GM19023 (cell line): ENCODE data around the gene CCR7.

Source experiments
- ATAC-seq: cut with Tn5 transposase; IDR thresholded peaks from one replicate; pipeline ENCODE4 v1.9.1; 2021; ENCODE audit warnings: mild to moderate bottlenecking, moderate library complexity; ENCODE audit not compliant: unreplicated experiment

CCR7 gene, protein sequence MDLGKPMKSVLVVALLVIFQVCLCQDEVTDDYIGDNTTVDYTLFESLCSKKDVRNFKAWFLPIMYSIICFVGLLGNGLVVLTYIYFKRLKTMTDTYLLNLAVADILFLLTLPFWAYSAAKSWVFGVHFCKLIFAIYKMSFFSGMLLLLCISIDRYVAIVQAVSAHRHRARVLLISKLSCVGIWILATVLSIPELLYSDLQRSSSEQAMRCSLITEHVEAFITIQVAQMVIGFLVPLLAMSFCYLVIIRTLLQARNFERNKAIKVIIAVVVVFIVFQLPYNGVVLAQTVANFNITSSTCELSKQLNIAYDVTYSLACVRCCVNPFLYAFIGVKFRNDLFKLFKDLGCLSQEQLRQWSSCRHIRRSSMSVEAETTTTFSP

DNA sequence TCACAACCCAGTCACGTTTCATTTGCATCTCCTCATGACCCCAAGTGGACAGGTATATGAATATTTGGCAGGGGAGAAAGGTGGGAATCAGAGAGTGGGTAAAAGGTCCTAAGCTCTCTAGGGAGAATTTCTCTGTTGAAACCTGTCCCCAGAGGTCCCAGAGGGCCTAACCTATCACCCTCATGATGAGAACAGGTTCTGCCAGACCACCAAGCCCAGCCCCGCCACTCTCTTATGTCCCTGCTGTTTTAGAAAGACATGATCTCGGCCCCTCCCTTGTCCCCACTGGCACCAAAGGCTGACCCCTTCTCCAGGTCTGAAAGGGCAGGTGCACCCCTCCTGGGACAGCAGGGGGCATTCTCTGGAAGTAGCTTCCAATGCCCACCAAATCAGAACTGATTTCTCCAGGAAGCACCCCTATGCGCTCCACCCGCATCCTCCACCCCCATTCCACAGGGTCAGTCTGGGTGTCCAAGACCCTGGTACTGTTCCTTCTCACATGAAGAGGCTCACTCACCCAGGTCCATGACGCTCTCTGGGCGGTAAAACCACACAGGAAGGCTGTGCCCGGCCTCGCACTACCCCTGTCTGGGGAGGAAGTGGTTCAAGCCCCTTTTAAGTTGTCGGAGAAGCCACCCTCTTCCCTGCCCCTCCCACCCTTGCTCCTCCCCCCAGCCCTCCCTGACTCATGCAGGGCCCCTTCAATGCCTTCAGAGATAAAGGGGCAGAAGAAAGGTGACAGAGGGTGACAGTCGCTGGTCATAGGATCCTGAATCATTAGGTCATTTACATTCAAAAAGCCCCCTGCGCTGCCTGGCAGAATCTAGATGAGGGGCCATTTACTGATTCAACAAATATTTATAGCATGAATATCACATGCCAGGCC, at the start of gene CCR7:
TSS of gene CCR7 (minus strand) at position 590 of the 886 bp plus-strand sequence. CDS start at position 527, 63 bp downstream.
- ATAC-seq = no peak

DNA sequence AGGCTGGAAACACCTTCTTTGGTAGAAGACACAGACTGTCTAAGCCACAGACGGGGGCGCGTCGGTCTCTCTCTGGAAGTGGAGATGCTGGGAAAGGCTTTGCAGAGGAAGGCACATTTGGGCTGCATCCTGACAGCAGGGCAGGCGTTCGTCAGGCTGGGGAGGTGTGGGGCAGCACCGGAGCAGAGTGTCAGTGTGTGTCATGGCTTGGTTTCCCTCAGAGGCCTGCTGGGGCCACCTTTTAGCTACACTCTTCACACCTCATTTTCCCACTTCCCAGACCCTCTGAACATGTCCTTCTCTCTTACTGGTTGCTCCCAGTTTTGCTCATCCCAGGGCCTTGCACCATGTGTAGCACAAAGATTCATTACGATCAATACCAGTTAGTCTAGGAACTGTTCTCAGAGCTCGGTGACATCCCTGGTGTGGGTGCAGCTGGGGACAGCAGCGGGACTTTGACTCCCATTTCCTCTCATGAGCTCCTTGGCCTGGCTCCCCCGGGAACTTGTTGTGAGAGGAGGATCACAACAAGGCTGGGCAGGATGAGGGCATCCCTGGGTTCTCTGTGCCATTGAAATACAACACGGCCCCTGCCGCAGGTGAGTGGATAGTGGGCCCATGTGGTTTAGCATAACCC, 49.3 kb upstream of the CCR7 start:
- no peak for ATAC-seq

DNA sequence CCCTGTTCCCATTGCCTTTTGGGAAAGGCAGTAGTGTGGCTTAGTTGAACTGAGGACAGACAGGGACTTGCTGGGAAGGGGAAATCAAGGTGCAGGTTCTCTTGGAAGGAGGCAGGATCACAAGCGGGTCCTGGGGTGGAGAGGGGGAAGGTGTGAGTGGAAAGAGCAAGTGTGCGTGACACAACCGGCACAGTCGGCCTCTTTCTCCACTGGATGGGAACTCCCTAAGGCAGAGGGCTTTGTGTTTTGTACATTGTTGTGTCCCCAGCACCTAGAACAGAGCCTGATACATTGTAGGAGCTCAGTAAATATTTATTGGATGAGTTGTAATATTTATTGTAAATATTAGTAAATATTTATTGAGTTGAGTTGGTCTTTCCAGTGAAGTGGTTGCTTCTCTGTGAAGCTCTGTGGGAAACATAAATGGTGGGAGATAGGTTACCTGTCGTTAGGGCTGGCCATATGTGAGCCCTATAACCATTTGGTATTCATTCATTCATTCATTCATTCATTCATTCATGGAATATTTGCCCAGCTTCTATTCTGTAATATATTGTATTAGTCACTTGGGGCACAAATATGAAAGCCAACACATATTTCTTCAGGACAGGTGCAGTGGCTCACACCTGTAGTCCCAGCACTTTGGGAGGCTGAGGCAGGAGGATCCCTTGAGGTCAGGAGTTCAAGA, 48.3 kb upstream of the CCR7 start:
- ATAC-seq = no peak

DNA sequence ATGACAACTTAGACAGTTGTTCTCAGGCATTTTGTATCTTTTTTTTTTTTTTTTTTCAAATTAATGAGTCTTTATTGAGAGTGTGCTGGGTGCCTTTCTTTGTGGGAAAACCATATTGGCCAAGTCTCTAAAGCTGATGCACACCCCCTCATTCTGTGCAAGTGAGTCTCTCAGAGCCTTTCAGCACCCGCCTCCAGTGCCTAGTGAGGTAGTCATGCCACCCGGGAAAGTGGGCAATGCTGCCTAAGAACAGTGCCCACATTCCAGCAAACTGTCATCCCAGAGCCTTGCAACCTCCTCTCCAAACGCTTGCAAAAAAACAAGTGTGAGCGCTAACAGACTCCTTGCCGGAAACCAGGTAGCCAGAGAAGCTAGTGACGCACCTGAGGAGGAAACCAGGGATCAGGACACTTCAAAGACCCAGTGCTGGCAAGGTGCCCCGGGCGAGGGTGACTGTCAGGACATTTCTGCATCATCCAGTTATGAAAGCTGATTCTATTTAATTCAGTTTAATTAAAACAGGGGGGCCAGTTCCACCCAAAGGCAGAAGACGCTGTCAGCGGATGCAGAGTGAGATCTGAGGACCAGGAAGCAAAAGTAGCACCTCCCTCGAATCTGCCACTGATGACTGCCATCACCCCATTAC, 47.5 kb upstream of the CCR7 start:
- ATAC-seq = no peak

DNA sequence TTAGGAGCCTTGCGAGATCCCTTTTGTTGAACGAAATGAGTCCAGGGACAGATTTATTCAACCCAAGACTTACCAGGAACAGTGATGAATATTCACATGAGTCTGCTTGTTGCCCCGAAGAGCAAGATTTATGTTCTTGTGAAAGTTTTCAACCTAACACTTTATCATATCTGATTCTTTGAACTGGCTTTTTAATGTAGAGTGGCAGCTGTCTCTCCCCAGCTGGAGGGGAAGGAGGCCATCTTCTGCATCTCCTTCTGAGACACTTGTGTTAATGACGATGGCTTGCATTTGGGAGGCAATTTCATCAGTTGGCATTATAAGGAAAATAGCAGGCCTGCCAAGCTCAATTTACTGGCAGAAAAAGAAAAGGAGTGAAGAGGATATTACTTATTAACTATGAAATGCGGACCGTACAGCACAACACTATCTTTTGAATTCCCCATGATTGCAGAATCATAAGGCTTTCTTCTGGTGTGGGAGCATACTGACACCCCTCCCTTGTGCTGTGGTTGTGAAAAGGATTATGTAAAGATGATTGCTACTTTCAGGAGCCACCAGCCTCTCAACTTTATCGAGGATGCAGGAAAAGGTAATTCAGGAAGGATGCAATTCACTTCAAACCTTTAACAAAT, 46.7 kb upstream of the CCR7 start:
- ATAC-seq = no peak

DNA sequence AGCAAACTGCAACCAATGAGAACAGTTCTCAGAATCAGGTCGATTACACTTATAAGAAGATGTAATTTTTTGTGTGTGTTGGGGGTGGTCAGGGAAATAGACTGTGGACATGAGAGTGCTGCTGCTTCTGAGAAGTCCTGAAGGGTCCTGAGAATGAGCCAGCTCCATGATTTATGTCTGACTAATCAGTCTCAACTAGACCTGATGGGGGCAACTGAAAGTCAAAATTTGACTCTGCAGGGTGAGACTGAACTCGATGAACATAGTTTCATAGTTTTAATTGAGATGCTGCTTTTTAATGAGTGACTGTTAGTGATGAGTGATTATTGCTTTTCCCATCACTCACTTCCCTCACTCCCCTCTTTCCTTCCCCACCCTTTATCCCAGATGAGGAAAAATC, 45.1 kb upstream of the CCR7 start:
- ATAC-seq = no peak

DNA sequence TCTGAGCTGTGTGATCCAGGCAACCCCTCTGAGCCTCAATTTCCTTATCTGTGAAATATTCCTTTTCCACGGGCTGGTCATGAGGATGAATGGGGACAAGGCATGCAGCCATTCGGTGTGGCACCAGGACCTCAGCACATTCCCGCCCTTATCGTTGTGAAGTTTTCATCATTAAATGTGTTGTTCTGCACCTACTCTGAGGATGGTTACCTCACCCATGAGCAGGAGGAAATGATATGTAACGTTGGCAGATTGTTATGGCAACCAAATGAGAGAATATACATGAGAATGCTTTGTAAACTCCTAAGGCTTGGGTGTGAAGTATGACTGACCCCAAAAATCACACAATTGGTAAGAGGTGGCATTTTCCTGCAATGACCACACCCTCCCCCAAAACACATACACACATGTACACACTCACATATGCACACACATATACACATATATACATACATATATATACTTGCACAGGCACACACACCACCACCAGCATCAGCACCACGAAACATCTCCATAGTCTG, 42.8 kb upstream of the CCR7 start:
- no peak for ATAC-seq

DNA sequence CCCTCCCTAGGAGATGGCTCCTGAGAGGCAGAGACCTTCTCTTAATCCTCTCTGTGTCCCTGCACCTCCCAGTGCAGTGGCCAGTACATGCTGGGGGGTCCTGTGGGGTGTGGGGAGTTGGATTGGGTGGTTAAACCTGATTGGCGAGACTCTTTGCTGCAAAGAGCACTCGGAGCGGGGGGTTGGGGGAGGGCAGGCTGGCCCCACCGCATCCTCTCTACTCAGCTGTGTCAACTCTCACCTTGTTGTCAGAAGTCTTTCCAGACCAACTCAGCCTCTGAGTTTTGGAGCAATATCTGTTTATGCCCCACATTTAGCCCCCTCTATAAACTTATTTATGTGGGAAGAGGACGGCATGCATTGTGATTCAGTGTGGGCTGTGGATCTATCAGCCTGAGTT, 42.4 kb upstream of the CCR7 start:
- ATAC-seq = no peak

DNA sequence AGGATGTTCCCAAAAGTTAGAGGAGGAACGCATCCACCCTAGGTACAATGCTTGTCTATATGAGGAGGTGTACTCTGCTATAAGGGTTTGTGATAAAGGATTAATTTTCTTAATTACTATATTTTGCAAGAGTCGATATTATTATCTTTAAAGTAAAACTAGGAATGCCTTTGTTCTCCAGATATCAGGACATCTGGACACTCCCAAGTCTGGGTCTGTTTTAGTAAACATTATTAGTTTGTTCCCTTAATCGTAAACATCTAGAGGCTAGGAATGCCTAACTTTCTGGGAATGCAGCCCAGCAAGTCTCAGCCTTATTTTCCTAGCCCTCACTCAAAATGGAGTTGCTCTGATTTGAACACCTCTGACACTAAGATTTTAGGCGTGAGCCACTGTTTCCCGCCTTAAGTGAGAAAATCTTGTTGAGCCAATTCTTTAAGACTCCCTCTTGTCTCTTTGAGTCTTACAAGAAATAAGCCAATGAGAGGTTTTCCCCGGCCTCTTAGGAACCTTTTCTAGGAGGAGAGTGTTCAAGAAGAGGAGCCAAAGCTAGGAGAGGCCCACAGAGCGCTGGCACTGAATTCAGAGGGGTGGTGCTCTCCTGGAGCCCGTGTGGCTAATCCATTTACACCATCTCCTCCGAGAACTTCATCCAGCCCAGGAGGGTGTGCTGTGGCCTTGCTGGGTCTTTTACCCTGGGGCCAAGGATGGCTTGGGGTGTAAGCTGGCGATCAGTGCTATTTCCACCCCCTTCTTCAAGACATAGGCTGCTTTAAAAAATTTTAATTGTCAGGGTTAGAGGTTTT, 41.5 kb upstream of the CCR7 start:
- ATAC-seq = no peak

DNA sequence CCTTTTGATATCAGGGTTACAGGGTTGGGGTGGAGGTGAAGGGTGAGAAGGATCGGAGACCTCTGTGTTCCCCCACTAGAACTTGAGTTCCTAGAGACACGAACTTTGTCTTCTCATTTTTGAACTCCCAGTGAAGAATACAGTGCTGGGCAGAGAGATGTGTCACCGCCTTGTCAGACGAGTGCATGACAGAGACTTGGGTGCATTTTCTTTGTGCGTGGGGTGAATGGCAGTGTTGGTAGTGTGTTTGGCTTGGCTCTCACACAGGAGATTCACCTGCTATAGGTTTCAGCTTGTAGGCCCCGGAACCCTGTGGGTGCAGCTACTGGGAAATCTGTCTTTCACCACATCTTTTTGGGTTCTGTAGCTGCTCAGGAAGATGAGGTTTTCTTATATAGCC, 40.0 kb upstream of the CCR7 start:
- no peak for ATAC-seq

DNA sequence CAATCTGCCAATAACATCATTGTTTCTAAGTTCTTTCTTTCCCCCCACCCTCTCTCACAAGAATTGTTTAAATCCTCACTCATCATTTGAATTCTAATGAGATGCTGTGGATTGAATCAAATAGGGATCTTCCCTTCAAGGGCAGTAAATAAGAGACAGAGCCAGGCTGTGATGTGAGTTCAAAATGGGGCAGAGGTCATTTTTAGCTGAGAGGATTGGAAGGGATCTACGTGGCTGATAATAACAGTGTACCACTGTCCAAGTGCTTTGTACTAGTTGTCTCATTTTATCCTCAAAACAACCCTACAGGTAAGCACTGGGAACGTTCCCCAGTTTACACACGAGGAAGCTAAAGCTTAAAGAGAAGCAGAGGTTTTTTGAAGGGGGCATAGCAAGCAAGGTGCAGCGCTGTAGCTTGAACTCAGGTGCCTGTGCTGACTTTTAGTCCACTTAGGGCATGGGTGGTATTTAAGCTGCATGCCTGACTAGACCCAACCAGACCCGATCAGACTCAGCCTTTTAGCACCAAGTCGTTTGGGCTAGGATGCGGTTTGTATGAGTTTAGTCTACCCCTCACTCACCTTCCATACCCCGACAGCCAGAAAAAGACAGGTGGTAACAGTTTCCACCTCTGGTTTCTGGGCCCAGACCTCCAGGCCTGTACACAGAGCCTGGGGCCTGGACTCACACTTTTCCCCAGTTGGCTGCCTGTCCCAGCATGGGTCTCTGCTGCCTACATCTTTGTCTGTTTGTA, 39.2 kb upstream of the CCR7 start:
- no peak for ATAC-seq

DNA sequence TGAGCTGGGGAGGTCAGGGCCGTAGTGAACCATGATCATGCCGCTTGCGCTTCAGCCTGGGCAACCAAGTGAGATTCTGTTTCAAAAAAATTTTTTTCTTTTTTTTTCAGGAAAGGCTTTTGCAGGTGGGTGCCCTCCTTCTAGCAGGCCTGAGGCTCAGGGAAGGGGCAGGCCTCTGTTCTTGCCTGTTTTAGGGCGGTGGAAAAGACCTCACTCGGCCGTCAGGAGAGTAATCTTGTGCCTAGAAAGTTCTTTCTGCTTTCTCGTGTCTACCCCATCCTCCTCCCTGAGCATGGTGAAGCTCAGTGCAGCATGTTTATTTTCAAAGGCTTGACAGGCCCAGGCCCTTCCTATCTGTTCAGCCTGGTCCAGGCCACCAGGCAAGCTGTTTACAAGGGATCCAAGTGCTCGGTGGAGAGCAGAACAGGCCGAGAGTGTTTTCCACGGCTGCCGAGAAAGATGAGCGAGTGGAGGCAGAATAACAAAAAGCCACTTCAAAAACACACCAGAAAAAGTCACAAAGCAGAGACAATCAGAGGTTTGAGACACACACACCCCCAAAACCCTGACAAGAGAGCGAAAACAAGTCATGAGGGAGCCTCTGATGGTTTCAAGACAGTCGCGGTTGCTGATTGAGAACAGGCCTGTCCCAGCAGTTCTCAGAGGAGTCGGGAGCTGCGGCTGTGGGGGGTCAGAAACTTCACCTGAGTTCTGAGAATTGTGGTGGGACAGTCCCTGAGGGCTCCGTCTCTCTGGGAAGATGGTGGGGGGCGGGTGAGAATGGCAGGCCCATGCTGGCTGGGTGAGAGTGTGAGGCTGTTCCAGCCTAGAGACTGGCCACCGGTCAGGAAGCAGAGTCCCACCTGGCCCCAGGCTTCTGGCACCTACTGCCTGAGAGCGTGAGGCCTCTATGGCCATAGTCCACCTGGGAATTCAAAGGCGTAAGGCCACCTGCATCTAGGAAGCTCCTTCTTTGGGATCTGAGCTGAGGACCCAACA, 37.5 kb upstream of the CCR7 start:
- no peak for ATAC-seq

DNA sequence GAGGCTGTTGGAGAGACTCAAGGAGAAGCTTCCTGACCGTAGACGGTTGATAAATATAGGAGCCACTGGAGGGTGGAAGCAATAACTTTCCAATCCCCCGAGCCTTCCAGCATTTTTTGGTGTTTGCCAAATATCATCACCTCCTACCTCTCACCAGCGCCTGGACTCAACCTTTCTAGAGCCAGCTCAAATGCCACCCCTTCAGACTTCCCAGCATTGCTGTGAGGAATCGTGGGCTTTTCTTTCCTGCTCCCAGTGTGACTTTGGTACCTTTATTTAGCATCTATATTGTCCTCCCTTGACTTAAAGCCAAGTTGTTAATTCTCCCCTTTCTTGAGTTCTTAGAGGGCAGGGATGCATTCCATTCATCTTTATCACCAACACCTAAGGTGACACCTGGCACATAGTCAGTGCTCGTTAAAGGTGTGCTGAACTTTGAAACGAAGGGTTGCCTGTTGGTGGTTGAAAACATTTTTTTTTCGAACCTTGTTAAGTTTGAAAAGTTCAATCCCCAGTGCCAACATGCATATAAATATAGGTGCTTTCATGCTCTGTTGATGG, 35.3 kb upstream of the CCR7 start:
- no peak for ATAC-seq

DNA sequence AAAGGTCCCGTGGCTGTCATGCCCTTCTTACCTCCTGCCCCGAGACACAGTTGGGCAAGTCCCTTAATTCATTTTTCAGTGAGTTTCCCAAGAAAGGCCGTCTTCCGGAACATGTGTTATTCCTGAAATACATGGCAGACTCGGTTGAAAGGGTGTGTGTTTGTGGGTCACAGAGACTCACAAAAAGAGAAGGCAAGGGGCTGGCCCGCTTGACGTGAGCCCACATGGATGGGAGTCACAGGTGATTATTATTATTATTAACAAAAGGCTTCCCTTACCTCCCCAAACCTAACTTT, 34.1 kb upstream of the CCR7 start:
- ATAC-seq = no peak

DNA sequence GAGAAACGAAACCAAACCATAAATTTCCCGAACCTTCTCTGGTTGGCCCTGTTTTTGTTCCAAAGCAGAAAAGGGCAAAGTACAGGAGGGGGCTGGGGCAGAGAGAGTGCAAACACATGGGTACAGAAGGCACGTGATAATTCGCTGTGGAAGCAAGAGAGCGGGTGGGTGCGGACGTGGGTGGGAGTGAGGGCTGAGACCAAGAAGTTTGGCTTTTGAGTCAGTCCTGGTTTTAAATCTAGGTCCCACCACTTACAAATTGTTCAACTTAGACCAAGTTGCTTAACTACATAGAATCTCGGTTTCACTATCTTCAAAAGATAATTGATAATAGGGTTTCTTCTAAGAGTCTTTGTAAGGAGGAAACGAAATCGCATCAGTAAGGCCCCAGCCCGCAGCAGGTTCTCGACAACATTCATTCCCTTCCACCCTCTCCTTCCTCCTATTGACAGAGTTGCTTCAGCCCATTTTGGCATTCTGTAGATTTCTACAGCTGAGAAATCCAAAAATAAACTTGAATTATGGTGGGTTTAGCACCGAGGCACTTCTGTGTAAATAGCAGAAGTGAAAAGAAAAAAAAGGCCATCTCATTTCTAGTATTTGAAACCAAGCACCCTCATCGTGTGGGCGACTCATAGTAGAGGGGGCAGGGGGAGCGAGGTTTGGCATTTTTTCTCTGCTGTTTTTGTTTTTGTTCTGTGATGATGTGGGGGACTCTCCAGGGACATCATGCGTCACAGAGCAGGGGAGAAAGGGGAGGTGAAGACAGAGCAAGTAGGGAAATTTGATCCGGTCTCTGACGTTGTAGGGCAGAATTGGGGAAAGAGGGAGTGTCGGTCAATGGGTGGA, 33.6 kb upstream of the CCR7 start:
- peak; percentile 59 for ATAC-seq

DNA sequence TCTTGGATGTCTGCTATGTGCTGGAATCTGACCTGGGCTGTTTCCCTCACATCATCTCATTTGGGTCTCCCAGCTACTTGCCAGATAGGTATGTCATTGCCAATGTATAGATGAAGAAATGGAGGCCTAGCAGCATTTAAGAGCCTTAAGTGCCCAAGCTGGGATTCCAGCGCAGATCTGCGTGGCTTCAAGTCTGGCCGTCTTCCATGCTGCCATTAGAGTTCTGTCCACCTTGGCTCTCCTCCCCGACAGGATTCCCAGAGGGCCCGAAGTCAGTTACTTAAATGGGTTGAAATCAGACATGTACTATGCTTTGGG, 33.0 kb upstream of the CCR7 start:
- no peak for ATAC-seq
